IPS DF 4.7 (cell line): ENCODE data around the gene THADA.

Experiments
- DNase-seq: peaks from one replicate; pipeline ENCODE4 v3.0.0-alpha.2; 2013; ENCODE audit warnings: low spot score; ENCODE audit errors: extremely low read depth

The THADA gene

GRCh38 chr2:43280994-43281393 is 314.8 kb downstream of the THADA start:
- DNase-seq: no peak

- DNase-seq: no peak
These were observed 316.5 kb downstream of the THADA start for GRCh38 chr2:43279317-43279840.

DNA sequence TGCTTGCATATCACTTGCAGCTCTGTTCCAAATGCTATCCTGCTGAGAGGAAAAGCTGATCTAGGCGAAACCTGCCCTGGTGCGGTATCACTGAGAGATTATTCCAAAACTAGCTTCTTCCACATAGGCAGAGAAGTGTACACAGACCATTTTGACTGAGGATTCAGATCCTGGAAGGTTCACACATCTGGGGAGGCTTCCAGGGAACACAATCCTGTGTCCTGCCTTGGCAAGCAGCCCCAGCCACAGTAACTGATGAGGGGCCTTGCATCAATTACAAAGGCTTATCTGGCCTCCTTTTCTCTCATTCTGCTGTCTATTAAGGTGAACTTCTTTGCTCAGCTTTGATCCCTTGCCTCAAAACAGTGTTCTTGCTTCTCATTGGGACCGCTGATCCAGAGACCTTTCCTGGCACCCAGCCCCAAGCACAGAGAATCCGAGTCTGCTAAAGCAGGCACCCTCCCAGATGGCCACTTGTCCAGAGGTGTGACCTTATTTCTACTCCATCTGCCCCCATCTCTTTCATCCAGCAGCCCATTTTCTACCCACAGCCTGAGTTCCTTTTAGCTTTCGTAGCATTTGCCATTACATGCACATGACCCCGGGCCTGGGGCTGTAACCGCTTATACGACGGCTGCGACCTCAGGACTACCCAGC is 317.1 kb downstream of the THADA start:
- DNase-seq: no peak

GRCh38 chr2:43276962-43277391 is 318.9 kb downstream of the THADA start:
- no peak for DNase-seq

DNA sequence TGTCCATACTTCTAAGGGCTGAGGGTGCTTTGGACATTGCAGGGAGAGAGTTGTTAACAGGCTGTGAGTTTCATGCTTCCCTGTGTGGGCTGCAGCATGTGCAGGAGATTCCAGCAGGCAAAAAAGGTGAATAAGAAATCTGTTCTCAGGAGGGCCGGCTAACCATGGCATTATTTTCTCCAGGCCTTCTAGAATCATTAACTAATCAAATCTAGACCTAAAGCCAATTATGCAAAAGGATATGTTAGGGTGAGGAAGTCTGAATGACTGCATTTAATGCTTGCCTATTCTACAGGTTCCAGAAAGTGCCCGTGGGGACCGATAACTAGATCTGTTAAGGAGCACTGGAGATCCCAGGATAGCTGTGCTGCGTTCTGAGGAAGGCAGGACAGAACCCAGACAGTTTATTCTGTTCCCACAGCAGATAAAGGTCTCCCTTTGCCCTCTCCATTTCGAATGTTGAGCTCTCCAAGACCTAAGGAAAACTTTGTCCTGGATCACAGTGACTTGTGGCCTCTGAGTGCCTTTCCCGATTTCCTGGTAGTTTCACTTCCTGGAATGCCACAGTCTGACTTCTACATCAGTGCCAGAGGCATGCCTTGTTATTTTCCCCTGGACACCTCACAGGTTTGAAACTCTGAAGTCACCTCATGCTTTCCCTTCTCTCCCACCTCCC is 319.4 kb downstream of the THADA start:
- no peak for DNase-seq

DNA sequence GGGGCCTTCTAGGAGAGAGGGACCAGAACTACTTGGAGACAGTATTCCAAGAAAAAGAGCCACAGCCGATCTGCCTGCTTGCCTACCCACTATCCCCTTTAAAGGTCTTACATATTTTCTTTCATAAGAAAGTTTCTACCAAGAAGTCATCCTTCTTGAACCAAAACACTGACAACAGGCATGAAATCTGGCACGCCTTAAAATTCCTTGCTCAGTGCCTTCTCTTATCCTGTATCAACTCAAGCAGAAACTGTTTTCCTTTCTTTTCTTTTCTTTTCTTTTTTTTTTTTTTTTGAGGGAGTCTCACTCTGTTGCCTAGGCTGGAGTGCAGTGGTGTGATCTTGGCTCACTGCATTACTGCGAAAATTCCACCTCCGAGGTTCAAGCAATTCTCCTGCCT is 321.1 kb downstream of the THADA start:
- DNase-seq: no peak

DNA sequence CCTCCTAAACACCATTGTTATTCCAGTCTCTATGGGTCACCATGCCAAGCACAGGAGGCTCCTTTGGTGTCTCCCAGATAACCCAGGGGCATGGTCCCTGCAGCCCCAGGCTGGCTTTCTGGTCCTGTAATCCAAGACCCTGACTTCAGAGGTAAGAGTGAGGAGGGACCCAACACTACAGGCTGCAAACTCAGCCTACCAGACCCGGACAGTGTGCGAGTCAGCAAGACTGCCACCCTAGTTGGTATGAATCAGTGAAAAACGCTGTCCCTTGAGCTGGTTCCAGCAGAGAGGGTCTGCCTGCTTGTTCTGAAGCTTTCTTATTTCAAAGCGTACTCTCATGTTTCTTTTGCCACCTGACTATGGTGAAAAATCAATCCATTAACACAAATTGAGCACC is 321.8 kb downstream of the THADA start:
- no peak for DNase-seq

GRCh38 chr2:43273529-43273928 is 322.3 kb downstream of the THADA start:
- no peak for DNase-seq

- no peak for DNase-seq
These were observed 324.8 kb downstream of the THADA start for GRCh38 chr2:43270930-43271615.

DNA sequence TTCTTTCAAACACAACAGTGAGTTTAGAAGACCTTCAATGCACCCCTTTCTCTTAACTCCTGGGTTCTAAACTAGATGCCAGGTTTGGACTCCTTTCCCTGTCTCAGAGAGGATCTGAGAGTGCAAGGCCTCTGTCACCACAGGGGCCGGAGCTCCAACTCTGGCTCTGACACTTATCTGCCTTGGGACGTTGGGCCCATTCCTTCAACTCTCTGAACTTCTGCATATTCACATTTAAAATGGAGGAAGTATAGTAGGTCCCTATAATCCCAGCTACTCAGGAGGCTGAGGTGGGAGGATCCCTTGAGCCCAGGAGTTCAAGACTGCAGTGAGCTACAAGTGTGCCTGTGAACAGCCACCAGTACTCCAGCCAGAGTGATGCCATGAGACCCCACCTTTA is 325.4 kb downstream of the THADA start:
- DNase-seq: no peak

- DNase-seq: no peak
These were observed 326.1 kb downstream of the THADA start for GRCh38 chr2:43269706-43270105.

DNA sequence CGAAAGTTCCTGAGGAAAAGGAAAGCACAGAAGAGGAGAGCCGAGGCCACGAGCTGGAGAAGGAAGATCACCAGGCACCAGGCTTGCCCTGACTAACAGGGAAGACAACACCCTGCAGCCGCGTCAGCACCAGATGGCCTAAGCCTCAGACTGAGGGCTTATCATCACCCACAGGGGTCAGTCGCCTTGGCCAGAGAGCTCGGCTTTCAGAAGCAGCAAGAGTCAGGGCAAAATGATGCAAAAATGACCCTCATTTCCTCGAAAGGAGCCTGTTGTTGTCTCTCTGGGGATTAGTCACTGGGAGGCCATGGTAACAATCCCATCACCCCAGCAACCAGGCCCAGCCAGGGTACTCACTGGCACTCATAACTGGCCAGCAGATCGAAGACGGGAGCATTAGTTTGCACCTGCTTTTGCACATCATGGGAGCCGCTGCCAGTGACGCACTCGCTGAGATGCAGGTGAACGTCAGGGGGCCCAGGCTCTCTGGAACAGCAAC is 326.7 kb downstream of the THADA start:
- DNase-seq: no peak

- DNase-seq: no peak
These were observed 327.5 kb downstream of the THADA start for GRCh38 chr2:43268066-43268953.

DNA sequence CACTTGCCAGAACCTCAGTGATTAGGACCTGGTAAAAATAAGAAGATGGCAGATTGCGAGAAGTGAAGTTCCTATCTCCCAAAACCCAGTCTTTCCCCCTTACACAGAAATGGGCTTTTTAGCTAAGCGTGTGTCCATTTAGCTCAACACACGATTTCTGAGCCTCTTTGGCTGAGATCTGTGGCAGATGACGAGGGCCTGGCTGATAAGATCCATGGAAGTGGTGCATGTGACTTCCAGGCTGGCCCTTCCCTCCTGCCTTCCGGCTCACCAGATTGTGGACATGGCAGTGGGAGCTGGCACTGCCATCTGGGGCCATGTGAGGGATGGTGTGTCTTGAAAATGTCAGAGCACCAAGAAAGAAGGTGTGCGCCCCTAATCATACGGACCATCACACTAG is 328.5 kb downstream of the THADA start:
- DNase-seq: no peak

GRCh38 chr2:43266711-43267111 is 329.1 kb downstream of the THADA start:
- no peak for DNase-seq

DNA sequence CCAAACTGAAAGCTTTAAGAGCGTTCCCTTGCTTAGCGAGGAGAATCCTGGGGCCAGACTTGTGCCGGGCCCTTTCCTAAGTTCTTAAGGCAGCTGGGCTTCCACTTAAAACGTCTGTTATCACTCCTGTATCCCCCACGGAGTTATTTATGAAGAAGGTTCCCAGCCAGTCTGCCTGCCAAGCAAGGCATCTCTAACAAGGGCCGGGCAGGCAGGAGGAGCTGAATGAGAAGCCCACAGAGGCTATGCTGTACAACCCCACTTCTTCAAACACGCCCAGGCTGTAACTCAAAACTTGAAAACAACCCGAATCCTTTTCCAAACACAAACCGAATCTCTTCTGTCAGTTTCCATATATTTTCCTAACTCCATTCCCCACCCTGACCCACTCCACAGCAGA is 330.4 kb downstream of the THADA start:
- no peak for DNase-seq

GRCh38 chr2:43265001-43265400 is 330.8 kb downstream of the THADA start:
- no peak for DNase-seq

GRCh38 chr2:43262951-43263350 is 332.9 kb downstream of the THADA start:
- no peak for DNase-seq

DNA sequence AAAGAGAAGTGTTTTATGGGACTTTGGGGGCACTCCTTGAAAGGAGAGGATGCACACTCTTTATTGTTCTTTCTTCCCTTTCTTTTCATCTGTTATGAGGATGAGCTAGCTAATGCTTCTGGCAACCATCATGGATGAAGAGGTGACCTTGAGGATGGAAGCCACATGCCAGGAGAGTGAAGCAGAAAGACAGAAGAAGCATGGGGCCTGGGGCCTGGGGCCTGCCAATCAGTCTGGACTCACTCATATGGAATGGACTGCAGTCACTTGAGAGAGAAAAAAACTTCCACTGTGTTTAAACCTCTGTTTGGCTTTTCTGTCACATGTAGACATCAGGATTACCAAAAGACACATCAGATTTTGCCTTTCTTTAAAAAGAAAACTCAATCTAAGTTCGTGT is 333.6 kb downstream of the THADA start:
- DNase-seq: no peak

DNA sequence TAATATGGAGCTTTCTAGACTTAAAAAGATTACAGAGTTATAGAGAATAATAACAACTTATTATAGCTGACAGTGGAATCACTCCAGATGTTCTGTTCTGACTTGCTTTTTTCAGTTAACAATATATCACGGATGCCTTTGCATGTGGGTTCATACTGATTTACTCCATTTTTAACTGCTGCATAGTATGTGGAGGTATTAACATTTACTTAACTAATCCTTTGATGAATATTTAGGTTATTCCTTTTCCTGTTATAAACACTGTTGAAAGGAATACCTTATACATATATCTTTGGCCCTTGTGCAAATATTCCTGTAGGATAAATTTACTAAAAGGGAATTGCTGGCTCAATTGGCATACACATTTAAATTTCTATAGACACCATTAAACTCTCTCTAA is 336.3 kb downstream of the THADA start:
- no peak for DNase-seq

DNA sequence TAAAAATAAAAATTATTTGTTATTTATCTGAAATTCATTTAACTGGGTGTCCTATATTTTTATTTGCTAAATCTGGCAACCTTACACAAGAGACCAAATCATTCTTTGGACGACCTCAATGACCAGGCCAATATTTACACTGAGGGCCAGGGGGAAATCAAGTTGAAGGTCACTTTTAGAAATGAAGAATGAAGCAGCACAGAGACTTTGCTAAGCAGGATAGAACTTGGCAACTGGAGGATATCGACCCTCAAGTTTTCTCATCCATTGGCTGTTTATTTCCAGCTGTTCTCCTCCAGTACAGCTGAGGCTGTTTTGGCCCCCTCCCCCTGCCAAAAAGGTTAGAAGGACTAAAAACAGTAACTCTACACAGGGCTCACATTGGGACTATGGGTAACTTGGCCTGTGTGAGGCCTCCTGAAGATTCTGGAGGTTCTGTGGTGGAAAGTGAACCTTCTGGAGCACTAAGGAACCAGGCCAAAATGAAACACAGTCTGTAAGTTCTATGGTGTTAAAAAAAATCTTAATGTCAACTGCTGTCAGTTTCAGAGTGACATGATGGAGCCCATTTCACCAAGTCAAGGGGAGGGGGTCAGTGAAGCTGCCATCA is 337.2 kb downstream of the THADA start:
- no peak for DNase-seq
